Muscle of leg (tissue), 16 donors: ENCODE data around the gene BAMBI. TPM values are rescaled to one million over a fixed set of nuclear protein-coding genes. Genes with fewer than 3 reads are reported as not detected.

ENCODE experiments used
- DNase-seq: peaks from one replicate; pipeline ENCODE4 v3.0.0; 2013
- H3K27ac ChIP-seq: one replicate; pipeline ENCODE4 v1.5.1; 2013; ENCODE audit warnings: mild to moderate bottlenecking, low read length, control low read depth
- H3K27me3 ChIP-seq: one replicate; pipeline ENCODE4 v1.6.1; 2013; ENCODE audit warnings: low read length; ENCODE audit not compliant: control insufficient read depth, insufficient read depth
- H3K36me3 ChIP-seq: one replicate; pipeline ENCODE4 v1.6.1; 2013; ENCODE audit warnings: low read length; ENCODE audit not compliant: control insufficient read depth, insufficient read depth
- H3K4me1 ChIP-seq: one replicate; pipeline ENCODE4 v1.6.1; 2013; ENCODE audit warnings: low read length; ENCODE audit not compliant: control insufficient read depth, insufficient read depth
- H3K4me3 ChIP-seq: one replicate; pipeline ENCODE4 v1.5.1; 2013; ENCODE audit warnings: low read length, control low read depth
- H3K9me3 ChIP-seq: replicated peaks from 2 replicates; pipeline ENCODE4 v1.6.1; 2013; ENCODE audit warnings: low read depth, low read length; ENCODE audit not compliant: control insufficient read depth
- WGBS: methylation state at CpG from one replicate; pipeline ENCODE4 v1.1.5; 2013; ENCODE audit warnings: missing lambda C conversion rate; ENCODE audit not compliant: insufficient coverage; 5-methylcytosine and 5-hydroxymethylcytosine counted together
- long read RNA-seq, 11 donors: transcript quantifications; one replicate each; lab custom pipeline, GENCODE V29; 2026
- polyA plus RNA-seq, 8 donors: library from polyadenylated mRNA; unstranded; fragments of 120-200 nt; gene quantifications; one replicate each; pipeline versions ENCODE4 v1.2.1 to v1.2.3, GENCODE V29; 2013; ENCODE audit warnings: inconsistent platforms in 1 of 8, low replicate concordance in 1 of 8; ENCODE audit not compliant: insufficient read length in 8 of 8, insufficient read depth in 1 of 8
- total RNA-seq: library from RNA; stranded (reverse); fragments of 120-200 nt; gene quantifications from one replicate; pipeline ENCODE4 v1.2.4, GENCODE V29; 2013

The BAMBI gene
- total RNA-seq, result 8.9 TPM
- 1 to 10 TPM; 1.6 to 10.0 (median 4.6) TPM for polyA plus RNA-seq
- long read RNA-seq, donor 1, partial matches to known transcripts, result 0 of 1 reads
- long read RNA-seq, donor 1, other reads (novel, unspliced or antisense), result 0 of 1 reads
- long read RNA-seq, donor 2, partial matches to known transcripts, result 0 of 1 reads
- long read RNA-seq, donor 2, other reads (novel, unspliced or antisense), result 0 of 1 reads
- long read RNA-seq, donor 3, result 0 reads
- long read RNA-seq, donor 4, partial matches to known transcripts, result 0 of 3 reads
- long read RNA-seq, donor 4, other reads (novel, unspliced or antisense), result 0 of 3 reads
- long read RNA-seq, donor 5, transcript BAMBI-201 (3 exons, 1,877 nt), result major isoform, 11 of 11 reads
- long read RNA-seq, donor 5, partial matches to known transcripts, result 0 of 11 reads
- long read RNA-seq, donor 5, other reads (novel, unspliced or antisense), result 0 of 11 reads
- long read RNA-seq, donor 6, result 0 reads
- long read RNA-seq, donor 7, partial matches to known transcripts, result 0 of 4 reads
- long read RNA-seq, donor 7, other reads (novel, unspliced or antisense), result 0 of 4 reads
- long read RNA-seq, donor 8, transcript BAMBI-201 (3 exons, 1,877 nt), result major isoform, 5 of 5 reads
- long read RNA-seq, donor 8, partial matches to known transcripts, result 0 of 5 reads
- long read RNA-seq, donor 8, other reads (novel, unspliced or antisense), result 0 of 5 reads
- long read RNA-seq, donor 9, partial matches to known transcripts, result 0 of 2 reads
- long read RNA-seq, donor 9, other reads (novel, unspliced or antisense), result 0 of 2 reads
- long read RNA-seq, donor 10, partial matches to known transcripts, result 0 of 4 reads
- long read RNA-seq, donor 10, other reads (novel, unspliced or antisense), result 0 of 4 reads
- long read RNA-seq, donor 11, transcript BAMBI-201 (3 exons, 1,877 nt), result major isoform, 5 of 5 reads
- long read RNA-seq, donor 11, partial matches to known transcripts, result 0 of 5 reads
- long read RNA-seq, donor 11, other reads (novel, unspliced or antisense), result 0 of 5 reads

DNA sequence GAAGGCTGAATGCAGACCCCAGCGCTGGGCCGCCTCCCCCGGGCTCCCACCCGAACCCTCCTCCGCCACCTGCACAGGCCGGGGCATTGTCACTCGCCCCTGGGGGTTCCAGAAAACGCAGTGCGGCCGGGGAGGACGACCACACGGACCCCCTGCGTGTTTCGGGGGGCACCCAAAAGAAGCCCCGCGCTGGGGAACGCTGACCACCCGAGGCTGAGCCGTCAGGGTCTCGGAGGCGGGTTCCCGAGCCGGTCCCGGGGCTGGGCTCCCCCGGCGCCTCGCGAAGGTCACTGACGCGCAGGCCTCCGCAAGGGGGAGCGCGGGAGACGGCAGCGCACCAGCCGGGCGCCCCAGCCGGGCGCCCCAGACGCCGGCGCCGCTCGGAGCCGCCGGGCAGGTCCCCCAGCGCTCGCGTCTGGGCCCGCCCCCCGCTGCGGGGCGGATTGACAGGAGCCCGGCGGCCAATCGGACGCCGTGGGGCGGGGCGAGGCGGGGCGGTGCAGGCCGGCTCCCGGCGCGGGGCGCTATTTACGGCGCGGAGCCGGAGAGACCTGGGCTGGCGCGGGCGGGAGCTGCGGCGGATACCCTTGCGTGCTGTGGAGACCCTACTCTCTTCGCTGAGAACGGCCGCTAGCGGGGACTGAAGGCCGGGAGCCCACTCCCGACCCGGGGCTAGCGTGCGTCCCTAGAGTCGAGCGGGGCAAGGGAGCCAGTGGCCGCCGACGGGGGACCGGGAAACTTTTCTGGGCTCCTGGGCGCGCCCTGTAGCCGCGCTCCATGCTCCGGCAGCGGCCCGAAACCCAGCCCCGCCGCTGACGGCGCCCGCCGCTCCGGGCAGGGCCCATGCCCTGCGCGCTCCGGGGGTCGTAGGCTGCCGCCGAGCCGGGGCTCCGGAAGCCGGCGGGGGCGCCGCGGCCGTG, at the start of gene BAMBI:
Gene BAMBI (plus strand): TSS at position 554 of the 920 bp plus-strand sequence. CDS start 377 bp downstream, outside the sequence.
- Histone ChIP-seq H3K27me3 (peaks cover 63% of the 10 kb centered on the region), H3K36me3 (no peaks in the 10 kb centered on the region), H3K4me3 (peak within 1 kb of the TSS; percentile 53), H3K27ac (no peak within 1 kb of the TSS), H3K9me3 (no peaks in the 10 kb centered on the region), H3K4me1 (peaks cover 13% of the 10 kb centered on the region)
- WGBS, result under 1% methylated on average over 115 of the region's 120 CpGs
- peak; percentile 96 for DNase-seq

- peak; percentile 78 for DNase-seq
- Histone ChIP-seq H3K27ac (no peak overlapping the region), H3K4me3 (no peak overlapping the region), H3K36me3 (no peaks in the 10 kb centered on the region), H3K27me3 (no peaks in the 10 kb centered on the region), H3K9me3 (no peaks in the 10 kb centered on the region), H3K4me1 (no peaks in the 10 kb centered on the region)
- WGBS, result 24% methylated on average over 10 of the region's 15 CpGs
Measured at GRCh38 chr10:28628184-28628893, 49.0 kb upstream of the BAMBI start.

DNA sequence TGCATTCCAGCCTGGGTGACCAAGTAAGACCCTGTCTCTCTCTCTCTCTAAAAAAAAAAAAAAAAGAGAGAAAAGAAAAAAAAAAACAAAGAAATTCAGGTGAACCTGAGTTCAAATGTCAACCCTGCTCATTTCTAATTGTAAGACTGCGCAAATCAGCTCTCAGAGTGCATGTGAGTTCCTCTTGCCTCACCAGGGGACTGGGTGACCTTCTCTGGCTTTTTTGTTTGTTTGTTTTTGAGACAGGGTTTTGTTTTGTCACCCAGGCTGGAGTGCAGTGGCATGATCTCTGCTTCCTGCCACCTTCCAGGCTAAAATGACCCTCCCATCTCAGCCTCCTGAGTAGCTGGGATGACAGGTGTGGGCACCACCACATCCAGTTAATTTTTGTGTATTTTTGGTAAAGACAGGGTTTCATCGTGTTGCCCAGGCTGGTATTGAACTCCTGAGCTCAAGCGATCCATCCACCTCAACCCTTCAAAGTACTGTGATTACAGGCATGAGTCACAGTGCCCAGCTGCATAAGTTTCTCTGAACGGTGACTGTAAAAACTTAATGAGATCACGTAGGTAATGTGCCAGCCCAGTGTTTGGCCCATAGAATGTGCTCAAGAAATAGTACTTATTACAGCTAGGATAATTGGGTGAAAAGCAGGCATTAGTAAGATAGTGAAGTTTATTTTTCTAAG, 45.3 kb upstream of the BAMBI start:
- Histone ChIP-seq H3K27me3 (peaks cover 3% of the 10 kb centered on the region), H3K4me3 (no peak overlapping the region), H3K4me1 (no peaks in the 10 kb centered on the region), H3K9me3 (no peaks in the 10 kb centered on the region), H3K27ac (no peak overlapping the region), H3K36me3 (no peaks in the 10 kb centered on the region)
- WGBS, result 74% methylated on average over 3 of the region's 5 CpGs
- no peak for DNase-seq

GRCh38 chr10:28632584-28632945, 44.8 kb upstream of the BAMBI start:
- Histone ChIP-seq H3K36me3 (no peaks in the 10 kb centered on the region), H3K27me3 (peaks cover 3% of the 10 kb centered on the region), H3K4me1 (no peaks in the 10 kb centered on the region), H3K9me3 (no peaks in the 10 kb centered on the region), H3K4me3 (no peak overlapping the region), H3K27ac (no peak overlapping the region)
- no peak for DNase-seq
- WGBS, result no CpG with 5 or more reads among the region's 1 CpG

- H3K27ac ChIP-seq, result no peak overlapping the region
- H3K4me3 ChIP-seq, result no peak overlapping the region
- no peak for DNase-seq
- H3K4me1 ChIP-seq, result no peaks in the 10 kb centered on the region
- peaks cover 3% of the 10 kb centered on the region for H3K27me3 ChIP-seq
- WGBS, result 89% methylated on average over 4 of the region's 6 CpGs
- H3K9me3 ChIP-seq, result peaks cover 1% of the 10 kb centered on the region
- no peaks in the 10 kb centered on the region for H3K36me3 ChIP-seq
Measured at GRCh38 chr10:28633750-28634149, 43.6 kb upstream of the BAMBI start.

- peaks cover 3% of the 10 kb centered on the region for H3K27me3 ChIP-seq
- H3K36me3 ChIP-seq, result no peaks in the 10 kb centered on the region
- H3K4me3 ChIP-seq, result no peak overlapping the region
- 36% methylated on average over 2 of the region's 5 CpGs for WGBS
- H3K9me3 ChIP-seq, result peaks cover 2% of the 10 kb centered on the region
- no peaks in the 10 kb centered on the region for H3K4me1 ChIP-seq
- no peak for DNase-seq
- H3K27ac ChIP-seq, result no peak overlapping the region
Measured at GRCh38 chr10:28637346-28637745, 40.0 kb upstream of the BAMBI start.

- H3K27ac ChIP-seq, result no peak overlapping the region
- peaks cover 3% of the 10 kb centered on the region for H3K27me3 ChIP-seq
- H3K4me1 ChIP-seq, result no peaks in the 10 kb centered on the region
- no peak overlapping the region for H3K4me3 ChIP-seq
- DNase-seq, result no peak
- H3K36me3 ChIP-seq, result no peaks in the 10 kb centered on the region
- H3K9me3 ChIP-seq, result peaks cover 2% of the 10 kb centered on the region
Measured at GRCh38 chr10:28638392-28638791, 38.9 kb upstream of the BAMBI start.

DNA sequence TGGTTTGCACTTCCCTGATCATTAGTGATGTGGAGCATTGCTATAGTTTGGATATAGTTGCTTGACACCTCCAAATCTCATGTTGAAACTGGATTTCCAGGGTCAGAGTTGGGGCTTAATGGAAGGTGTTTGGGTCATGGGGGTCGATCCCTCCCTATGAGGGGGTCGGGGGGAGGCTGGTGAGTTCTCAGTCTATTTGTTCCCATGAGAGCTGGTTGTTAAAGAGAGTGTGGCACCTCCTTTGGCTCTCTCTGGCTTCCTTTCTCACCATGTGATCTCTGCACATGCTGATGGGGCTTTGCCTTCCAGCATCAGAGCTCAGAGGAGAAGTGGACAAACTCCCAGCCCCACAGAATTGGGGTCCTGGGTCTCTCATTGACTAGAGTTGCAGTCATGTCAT, 36.8 kb upstream of the BAMBI start:
- H3K27ac ChIP-seq, result no peak overlapping the region
- H3K27me3 ChIP-seq, result peaks cover 2% of the 10 kb centered on the region
- no peak overlapping the region for H3K4me3 ChIP-seq
- DNase-seq, result no peak
- no CpG with 5 or more reads among the region's 2 CpGs for WGBS
- no peaks in the 10 kb centered on the region for H3K36me3 ChIP-seq
- no peaks in the 10 kb centered on the region for H3K4me1 ChIP-seq
- peaks cover 2% of the 10 kb centered on the region for H3K9me3 ChIP-seq

- H3K36me3 ChIP-seq, result no peaks in the 10 kb centered on the region
- no peak overlapping the region for H3K27ac ChIP-seq
- H3K27me3 ChIP-seq, result no peaks in the 10 kb centered on the region
- peaks cover 2% of the 10 kb centered on the region for H3K9me3 ChIP-seq
- WGBS, result 83% methylated on average over 4 of the region's 5 CpGs
- DNase-seq, result no peak
- H3K4me1 ChIP-seq, result no peaks in the 10 kb centered on the region
- no peak overlapping the region for H3K4me3 ChIP-seq
Measured at GRCh38 chr10:28644647-28645046, 32.7 kb upstream of the BAMBI start.
